HEK293 (cell line): Measurements from ENCODE around the gene CCDC112.

Experiments
- CTCF ChIA-PET: fragments of 350-600 bp; formaldehyde crosslinking; extraction: SDS; loops from one replicate; lab custom pipeline; 2021; ENCODE audit warnings: antibody characterized with exemption; lab: Yijun Ruan, JAX
- POLR2A ChIA-PET: fragments of 300-600 bp; formaldehyde crosslinking; extraction: SDS; loops from one replicate; lab custom pipeline; 2020; ENCODE audit warnings: antibody characterized with exemption, inconsistent platforms; lab: Yijun Ruan, JAX
- H3K27ac ChIP-seq: fragments of 200-500 bp; sonication (Bioruptor generic); 2 replicates; pipeline ENCODE4 v1.5.1; 2014; ENCODE audit warnings: low read depth, low read length, control low read depth, inconsistent platforms; ENCODE audit errors: extremely low read depth
- H3K36me3 ChIP-seq, 2 experiments: fragments of 200-500 bp in 1 of 2; sonication (Bioruptor generic) in 1 of 2; 1 replicate in 1 of 2; 2 replicates in 1 of 2; pipeline ENCODE4 v1.5.1; 2014 to 2017; ENCODE audit warnings: inconsistent platforms in 2 of 2, low read length in 2 of 2; ENCODE audit not compliant: control insufficient read depth in 2 of 2, insufficient read depth in 1 of 2
- H3K4me1 ChIP-seq: fragments of 200-500 bp; sonication (Bioruptor generic); 2 replicates; pipeline ENCODE4 v1.5.1; 2014; ENCODE audit warnings: mild to moderate bottlenecking, low read length, inconsistent platforms; ENCODE audit not compliant: control insufficient read depth, insufficient read depth
- H3K4me3 ChIP-seq: 2 replicates; pipeline ENCODE4 v1.5.1; 2011; ENCODE audit warnings: low read depth, mild to moderate bottlenecking, control low read depth, low read length, moderate library complexity
- H3K9me3 ChIP-seq: fragments of 200-500 bp; sonication (Bioruptor generic); 2 replicates; pipeline ENCODE4 v1.5.1; 2014; ENCODE audit warnings: low read depth, low read length, inconsistent platforms; ENCODE audit not compliant: control insufficient read depth, insufficient read depth
- GLIS2 ChIP-seq: fragments of 450-650 bp; formaldehyde crosslinking; IDR thresholded peaks from 2 replicates; pipeline ENCODE4 v1.5.1; 2016; ENCODE audit warnings: missing biosample characterization, missing genetic modification characterization
- KLF9 ChIP-seq: fragments of 450-650 bp; formaldehyde crosslinking; IDR thresholded peaks from 2 replicates; pipeline ENCODE4 v1.5.1; 2016; ENCODE audit warnings: missing biosample characterization, missing genetic modification characterization, low read depth
- MYNN ChIP-seq: fragments of 450-650 bp; formaldehyde crosslinking; IDR thresholded peaks from 2 replicates; pipeline ENCODE4 v1.5.1; 2016; ENCODE audit warnings: missing biosample characterization, missing genetic modification characterization, borderline replicate concordance
- PRDM1 ChIP-seq: fragments of 450-650 bp; formaldehyde crosslinking; IDR thresholded peaks from 2 replicates; pipeline ENCODE4; 2016; ENCODE audit warnings: missing biosample characterization, missing genetic modification characterization
- REPIN1 ChIP-seq: fragments of 450-650 bp; formaldehyde crosslinking; IDR thresholded peaks from 2 replicates; pipeline ENCODE4 v1.5.1; 2017; ENCODE audit warnings: missing biosample characterization, missing genetic modification characterization, low read depth
- YY1 ChIP-seq: fragments of 450-650 bp; formaldehyde crosslinking; IDR thresholded peaks from 2 replicates; pipeline ENCODE4 v1.5.1; 2018; ENCODE audit warnings: missing biosample characterization, missing genetic modification characterization
- ZBTB49 ChIP-seq: fragments of 450-650 bp; formaldehyde crosslinking; IDR thresholded peaks from 2 replicates; pipeline ENCODE4 v1.5.1; 2016; ENCODE audit warnings: missing biosample characterization, missing genetic modification characterization, low read depth
- ZBTB6 ChIP-seq: fragments of 450-650 bp; formaldehyde crosslinking; IDR thresholded peaks from 2 replicates; pipeline ENCODE4 v1.5.1; 2017; ENCODE audit warnings: missing biosample characterization, missing genetic modification characterization
- ZFP37 ChIP-seq: fragments of 450-650 bp; formaldehyde crosslinking; IDR thresholded peaks from 2 replicates; pipeline ENCODE4 v1.5.1; 2016; ENCODE audit warnings: missing biosample characterization, missing genetic modification characterization
- ZNF133 ChIP-seq: fragments of 450-650 bp; formaldehyde crosslinking; IDR thresholded peaks from 2 replicates; pipeline ENCODE4 v1.5.1; 2016; ENCODE audit warnings: missing biosample characterization, missing genetic modification characterization
- ZNF24 ChIP-seq: fragments of 450-650 bp; formaldehyde crosslinking; IDR thresholded peaks from 2 replicates; pipeline ENCODE4 v1.5.1; 2016; ENCODE audit warnings: missing biosample characterization, missing genetic modification characterization
- ZNF350 ChIP-seq: fragments of 450-650 bp; formaldehyde crosslinking; IDR thresholded peaks from 2 replicates; pipeline ENCODE4 v1.5.0; 2017; ENCODE audit warnings: missing biosample characterization, mild to moderate bottlenecking, missing genetic modification characterization
- ZNF354C ChIP-seq: fragments of 450-650 bp; formaldehyde crosslinking; IDR thresholded peaks from 2 replicates; pipeline ENCODE4 v1.5.1; 2016; ENCODE audit warnings: missing biosample characterization, missing genetic modification characterization, low read depth, borderline replicate concordance
- ZNF473 ChIP-seq: fragments of 450-650 bp; formaldehyde crosslinking; IDR thresholded peaks from 2 replicates; pipeline ENCODE4 v1.5.1; 2017; ENCODE audit warnings: missing biosample characterization, missing genetic modification characterization
- ZNF501 ChIP-seq: fragments of 450-650 bp; formaldehyde crosslinking; IDR thresholded peaks from 2 replicates; pipeline ENCODE4 v1.5.1; 2016; ENCODE audit warnings: missing biosample characterization, missing genetic modification characterization
- ZNF514 ChIP-seq: fragments of 450-650 bp; formaldehyde crosslinking; IDR thresholded peaks from 2 replicates; pipeline ENCODE4 v1.5.1; 2016; ENCODE audit warnings: missing biosample characterization, missing genetic modification characterization
- ZNF558 ChIP-seq: fragments of 450-650 bp; formaldehyde crosslinking; IDR thresholded peaks from 2 replicates; pipeline ENCODE4 v1.5.1; 2016; ENCODE audit warnings: missing biosample characterization, missing genetic modification characterization
- ZNF621 ChIP-seq: fragments of 450-650 bp; formaldehyde crosslinking; IDR thresholded peaks from 2 replicates; pipeline ENCODE4 v1.5.1; 2017; ENCODE audit warnings: missing biosample characterization, missing genetic modification characterization
- ZNF626 ChIP-seq: fragments of 450-650 bp; sonication (Bioruptor Pico); formaldehyde crosslinking; IDR thresholded peaks from 2 replicates; pipeline ENCODE4 v1.5.1; 2018; ENCODE audit warnings: missing biosample characterization, missing genetic modification characterization, inconsistent platforms
- ZNF629 ChIP-seq: fragments of 450-650 bp; formaldehyde crosslinking; IDR thresholded peaks from 2 replicates; pipeline ENCODE4 v1.5.1; 2017; ENCODE audit warnings: missing biosample characterization, missing genetic modification characterization
- ZNF677 ChIP-seq: fragments of 450-650 bp; IDR thresholded peaks from 2 replicates; pipeline ENCODE4 v1.5.0; 2018; ENCODE audit warnings: missing biosample characterization, mild to moderate bottlenecking, missing genetic modification characterization, moderate library complexity
- ZNF704 ChIP-seq: fragments of 450-650 bp; formaldehyde crosslinking; IDR thresholded peaks from 2 replicates; pipeline ENCODE4 v1.5.1; 2016; ENCODE audit warnings: missing biosample characterization, missing genetic modification characterization

Gene CCDC112

GRCh38 chr5:115262011-115262320 lies 34.5 kb downstream of the CCDC112 start:
- H3K4me1 ChIP-seq, result peaks cover 15% of the 10 kb centered on the region
- CTCF ChIA-PET, result interaction anchor here (0.6 kb wide), 1 partner anchor 198 kb away, joined by 3 read pairs; no protein-coding TSS in a partner anchor
- H3K9me3 ChIP-seq, result no peaks in the 10 kb centered on the region
- peak overlapping the region; percentile 65; the same call in 1 of the 2 replicates for H3K27ac ChIP-seq
- H3K36me3 ChIP-seq, result peaks cover 0 to 9% of the 10 kb centered on the region in 2 experiments; a peak in 2 of 3 replicates
- peak overlapping the region; percentile 76 for H3K4me3 ChIP-seq
- TF ChIP-seq ZBTB6 (tag by site-specific recombination) (no peak), ZNF514 (tag by site-specific recombination) (no peak), MYNN (tag by site-specific recombination) (no peak), ZFP37 (tag by site-specific recombination) (no peak), KLF9 (tag by site-specific recombination) (0 out of 2 replicates have a peak, but pooled peaks have one; percentile 3)
- POLR2A ChIA-PET, result interaction anchor here (0.5 to 1.1 kb wide), 2 partner anchors 34 to 166 kb away, joined by 4 to 8 read pairs; partner anchors contain the start of gene CCDC112

GRCh38 chr5:115260248-115260647 lies 36.2 kb downstream of the CCDC112 start:
- Histone ChIP-seq H3K27ac (no peak overlapping the region), H3K4me1 (peaks cover 22% of the 10 kb centered on the region), H3K36me3 (peaks cover 0 to 5% of the 10 kb centered on the region in 2 experiments; a peak in 2 of 3 replicates)
- CTCF ChIA-PET, result no interaction called here
- POLR2A ChIA-PET, result no interaction called here
- TF ChIP-seq YY1 (no peak), ZNF621 (tag by site-specific recombination) (no peak), ZNF501 (tag by site-specific recombination) (no peak), ZNF354C (no peak), ZBTB49 (tag by site-specific recombination) (no peak), REPIN1 (no peak), MYNN (tag by site-specific recombination) (no peak), ZNF350 (tag by site-specific recombination) (no peak), PRDM1 (tag by site-specific recombination) (no peak), ZNF629 (no peak), ZNF133 (no peak), ZNF24 (no peak), ZNF677 (tag by site-specific recombination) (no peak), ZNF704 (tag by site-specific recombination) (no peak), ZNF558 (tag by site-specific recombination) (no peak), ZNF473 (tag by site-specific recombination) (no peak), ZNF626 (tag by site-specific recombination) (no peak), GLIS2 (tag by site-specific recombination) (no peak)
- TF ChIP-seq, all 188 proteins: peak for 0
- Histone ChIP-seq H3K4me3 (no peak overlapping the region), H3K9me3 (no peaks in the 10 kb centered on the region)
